ENCODE data around the gene ASF1A. TPM values are rescaled to one million over a fixed set of nuclear protein-coding genes. Genes with fewer than 3 reads are reported as not detected.

Gene ASF1A
- total RNA-seq, 1 experiment from 2014 or later, result 34.4 TPM

DNA sequence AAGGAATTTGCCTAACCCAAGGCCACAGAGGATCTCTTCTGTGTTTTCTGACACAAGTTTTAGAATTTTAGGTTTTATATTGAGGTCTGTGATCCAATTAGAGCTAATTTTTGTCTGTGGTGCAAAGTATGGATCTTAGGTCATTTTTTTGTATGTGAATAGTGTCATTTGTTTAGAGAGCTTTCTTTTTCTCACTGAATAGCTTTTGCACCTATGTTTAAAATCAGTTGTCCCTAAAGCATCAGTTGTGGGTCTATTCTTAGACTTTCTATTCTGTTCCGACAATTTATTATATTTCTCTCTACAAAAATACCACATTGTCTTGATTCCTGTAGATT lies 41.3 kb downstream of the ASF1A start:
- Histone ChIP-seq H2AK5ac (ENCODE audit: insufficient read length, low read length) (no peak overlapping the region), H3K79me2 (ENCODE audit: insufficient read depth, low read length) (no peaks in the 10 kb centered on the region; the same call in 1 of the 2 replicates), H3K4ac (ENCODE audit: low read depth, low read length) (no peak overlapping the region), H3K9me3 (ENCODE audit: control insufficient read depth, low read depth, low read length) (no peaks in the 10 kb centered on the region), H3K4me2 (ENCODE audit: insufficient read depth, insufficient read length, low read length) (peak overlapping the region; percentile 87), H3K14ac (ENCODE audit: insufficient read depth, low read length) (no peak overlapping the region), H4K5ac (ENCODE audit: insufficient read length, low read depth, low read length) (no peak overlapping the region), H4K8ac (replicated peaks; ENCODE audit: insufficient read length, low read depth, low read length) (no peak overlapping the region), H3T11ph (ENCODE audit: low read length) (no peak overlapping the region), H3K79me1 (ENCODE audit: insufficient read depth, low read depth, low read length, poor library complexity, severe bottlenecking) (no peaks in the 10 kb centered on the region), H2BK15ac (ENCODE audit: low read depth, low read length) (no peak overlapping the region), H3K27me3 (ENCODE audit: insufficient read depth, low read length) (no peaks in the 10 kb centered on the region), H3K56ac (ENCODE audit: insufficient read length, low read depth, low read length) (no peak overlapping the region), H2AFZ (ENCODE audit: low read length) (no peak overlapping the region), H3K23me2 (ENCODE audit: insufficient read length, low read depth, low read length, poor library complexity, severe bottlenecking) (peaks cover 4% of the 10 kb centered on the region), H3K9ac (ENCODE audit: extremely low read depth, insufficient read length, low read length) (peak overlapping the region; percentile 64), H3K27ac (ENCODE audit: insufficient read length, low read depth, low read length) (no peak overlapping the region), H4K20me1 (ENCODE audit: control insufficient read depth, insufficient read depth, insufficient read length) (no peaks in the 10 kb centered on the region), H2BK5ac (ENCODE audit: insufficient read length, low read length) (no peak overlapping the region), H3K18ac (ENCODE audit: insufficient read length, low read depth, low read length) (no peak overlapping the region), H3K23ac (ENCODE audit: insufficient read length, low read depth, low read length) (no peak overlapping the region), H2BK12ac (ENCODE audit: insufficient read length, low read depth, low read length) (no peak overlapping the region), H4K91ac (ENCODE audit: insufficient read length, low read depth, low read length) (no peak overlapping the region), H3K4me1 (ENCODE audit: insufficient read depth, low read length) (no peaks in the 10 kb centered on the region), H2BK20ac (ENCODE audit: low read depth, low read length, poor library complexity, severe bottlenecking) (no peak overlapping the region), H2BK120ac (ENCODE audit: low read depth, low read length, poor library complexity, severe bottlenecking) (no peak overlapping the region)
- Mint-ChIP-seq H3K9me3 (peaks cover 22% of the 10 kb centered on the region in 2 experiments), H3K4me3 (peak overlapping the region; percentile 86 to 95), H3K36me3 (ENCODE audit: insufficient read depth in 1 of 3, low read depth in 3 of 3) (peaks cover 36 to 69% (median 37%) of the 10 kb centered on the region in 3 experiments), H3K27me3 (ENCODE audit: low read depth) (no peaks in the 10 kb centered on the region), H3K27ac (peak overlapping the region; percentile 34 to 98 (median 97); a peak in 6 of 7 replicates), H3K4me1 (peaks cover 18 to 19% of the 10 kb centered on the region in 2 experiments)
- WGBS (ENCODE audit: extremely low coverage, insufficient read length, low lambda C conversion rate), result no CpG with 5 or more reads among the region's 1 CpG
- TF ChIP-seq, protein P1, sequence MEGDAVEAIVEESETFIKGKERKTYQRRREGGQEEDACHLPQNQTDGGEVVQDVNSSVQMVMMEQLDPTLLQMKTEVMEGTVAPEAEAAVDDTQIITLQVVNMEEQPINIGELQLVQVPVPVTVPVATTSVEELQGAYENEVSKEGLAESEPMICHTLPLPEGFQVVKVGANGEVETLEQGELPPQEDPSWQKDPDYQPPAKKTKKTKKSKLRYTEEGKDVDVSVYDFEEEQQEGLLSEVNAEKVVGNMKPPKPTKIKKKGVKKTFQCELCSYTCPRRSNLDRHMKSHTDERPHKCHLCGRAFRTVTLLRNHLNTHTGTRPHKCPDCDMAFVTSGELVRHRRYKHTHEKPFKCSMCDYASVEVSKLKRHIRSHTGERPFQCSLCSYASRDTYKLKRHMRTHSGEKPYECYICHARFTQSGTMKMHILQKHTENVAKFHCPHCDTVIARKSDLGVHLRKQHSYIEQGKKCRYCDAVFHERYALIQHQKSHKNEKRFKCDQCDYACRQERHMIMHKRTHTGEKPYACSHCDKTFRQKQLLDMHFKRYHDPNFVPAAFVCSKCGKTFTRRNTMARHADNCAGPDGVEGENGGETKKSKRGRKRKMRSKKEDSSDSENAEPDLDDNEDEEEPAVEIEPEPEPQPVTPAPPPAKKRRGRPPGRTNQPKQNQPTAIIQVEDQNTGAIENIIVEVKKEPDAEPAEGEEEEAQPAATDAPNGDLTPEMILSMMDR (conservative IDR thresholded peaks at IDR 0.05), result no peak
- DNase-seq, result no peak
